Lower lobe of right lung (tissue), 2 donors: ENCODE results near the gene CCDC159. TPM values are rescaled to one million over a fixed set of nuclear protein-coding genes. Genes with fewer than 3 reads are reported as not detected.

Experiments
- ATAC-seq, 2 donors: fragments of 200-7000 bp; cut with Tn5 transposase; one replicate each; pipeline ENCODE4 v1.9.1; 2020 to 2022; ENCODE audit warnings: mild to moderate bottlenecking in 2 of 2, moderate library complexity in 2 of 2
- DNase-seq: peaks from one replicate; pipeline ENCODE4 v3.0.0-alpha.2; 2020
- H3K27ac ChIP-seq: fragments of 200-600 bp; one replicate; pipeline ENCODE4 v1.8.0; 2022
- H3K27me3 ChIP-seq: fragments of 200-600 bp; one replicate; pipeline ENCODE4 v1.8.0; 2022; ENCODE audit warnings: low read depth
- H3K36me3 ChIP-seq: fragments of 200-600 bp; one replicate; pipeline ENCODE4 v1.8.0; 2022; ENCODE audit warnings: mild to moderate bottlenecking
- H3K4me1 ChIP-seq: fragments of 200-600 bp; one replicate; pipeline ENCODE4 v1.8.0; 2022
- H3K4me3 ChIP-seq: fragments of 200-600 bp; one replicate; pipeline ENCODE4 v1.8.0; 2022; ENCODE audit warnings: mild to moderate bottlenecking
- H3K9me3 ChIP-seq: fragments of 200-600 bp; one replicate; pipeline ENCODE4 v1.8.0; 2022
- CTCF ChIP-seq: fragments of 200-600 bp; IDR thresholded peaks from one replicate; pipeline ENCODE4 v1.8.0; 2022; ENCODE audit warnings: antibody characterized with exemption, mild to moderate bottlenecking
- intact Hi-C: fragments of 100-400 bp; cut with DNase I; formaldehyde crosslinking; loops from one replicate; pipeline ENCODE4 v1.11.0; 2022
- total RNA-seq: library from RNA; stranded (reverse); fragmentation: NEBNext Ultra II Directional; extraction: Animal tissue kit (Norgen Biotek cat#: 25700); gene quantifications from one replicate; pipeline ENCODE4 v1.2.1, GENCODE V29; 2021
- donor health status: DM: no; HTN: yes; CAD: no; lungs with severe emphysema.

CCDC159 gene
- total RNA-seq, 1 donor from 2014 or later = 37.3 TPM

- ATAC-seq = peak in 1 of 2 donors; percentile 8
- peak overlapping the region; percentile 74 for H3K27ac ChIP-seq
- intact Hi-C loops = no loop called here
- H3K4me1 ChIP-seq = peaks cover 49% of the 10 kb centered on the region
- H3K4me3 ChIP-seq = no peak overlapping the region
- no peak for DNase-seq
- TF ChIP-seq CTCF = no peak
- no peaks in the 10 kb centered on the region for H3K27me3 ChIP-seq
- H3K36me3 ChIP-seq = peaks cover 16% of the 10 kb centered on the region
- H3K9me3 ChIP-seq = no peaks in the 10 kb centered on the region
These were observed 24.9 kb upstream of the CCDC159 start for GRCh38 chr19:11321191-11322126.

GRCh38 chr19:11322269-11323024, 23.9 kb upstream of the CCDC159 start:
- H3K36me3 ChIP-seq = peaks cover 26% of the 10 kb centered on the region
- H3K27me3 ChIP-seq = no peaks in the 10 kb centered on the region
- H3K4me3 ChIP-seq = no peak overlapping the region
- intact Hi-C loops = no loop called here
- peak in 1 of 2 donors; percentile 53 for ATAC-seq
- TF ChIP-seq CTCF = no peak
- peaks cover 47% of the 10 kb centered on the region for H3K4me1 ChIP-seq
- H3K9me3 ChIP-seq = no peaks in the 10 kb centered on the region
- peak overlapping the region; percentile 74 for H3K27ac ChIP-seq
- DNase-seq = no peak

GRCh38 chr19:11323601-11324078, 22.7 kb upstream of the CCDC159 start:
- TF ChIP-seq CTCF = no peak
- Histone ChIP-seq H3K27me3 (no peaks in the 10 kb centered on the region), H3K36me3 (peaks cover 38% of the 10 kb centered on the region), H3K4me1 (peaks cover 41% of the 10 kb centered on the region), H3K9me3 (no peaks in the 10 kb centered on the region), H3K4me3 (peak overlapping the region; percentile 2), H3K27ac (peak overlapping the region; percentile 74)
- intact Hi-C loops = no loop called here
- ATAC-seq (peak; percentile 7 to 15), DNase-seq (no peak)

- peaks cover 43% of the 10 kb centered on the region for H3K36me3 ChIP-seq
- intact Hi-C loops = no loop called here
- H3K9me3 ChIP-seq = no peaks in the 10 kb centered on the region
- DNase-seq = peak; percentile 89
- peak overlapping the region; percentile 74 for H3K27ac ChIP-seq
- TF ChIP-seq CTCF = no peak
- ATAC-seq = peak; percentile 89 to 91
- peaks cover 41% of the 10 kb centered on the region for H3K4me1 ChIP-seq
- H3K27me3 ChIP-seq = no peaks in the 10 kb centered on the region
- peak overlapping the region; percentile 2 for H3K4me3 ChIP-seq
These were observed 22.1 kb upstream of the CCDC159 start for GRCh38 chr19:11324079-11324661.

- DNase-seq (no peak), ATAC-seq (peak in 1 of 2 donors; percentile 3)
- intact Hi-C loops = no loop called here
- H3K4me3 ChIP-seq = no peak overlapping the region
- H3K4me1 ChIP-seq = peaks cover 41% of the 10 kb centered on the region
- TF ChIP-seq CTCF = no peak
- peak overlapping the region; percentile 74 for H3K27ac ChIP-seq
- H3K27me3 ChIP-seq = no peaks in the 10 kb centered on the region
- H3K9me3 ChIP-seq = no peaks in the 10 kb centered on the region
- H3K36me3 ChIP-seq = peaks cover 49% of the 10 kb centered on the region
These were observed 21.4 kb upstream of the CCDC159 start for GRCh38 chr19:11324748-11325389.
